Measurements from ENCODE around the gene CCDC141. TPM values are rescaled to one million over a fixed set of nuclear protein-coding genes. Genes with fewer than 3 reads are reported as not detected.

CCDC141 gene
- total RNA-seq, 4 donors from 2014 or later = 1.7 to 7.7 (median 3.9) TPM

GRCh38 chr2:178844269-178844668 lies 205.7 kb downstream of the CCDC141 start:
- Histone ChIP-seq H3K9me3 (no peaks in the 10 kb centered on the region), H3K4me3 (no peak overlapping the region), H3K27me3 (no peaks in the 10 kb centered on the region), H3K27ac (no peak overlapping the region), H3K4me1 (peaks cover 0 to 8% (median 0%) of the 10 kb centered on the region in 4 donors), H3K36me3 (no peaks in the 10 kb centered on the region)
- WGBS, 2 donors = 82 to 84% methylated on average over 4 of the region's 4 CpGs
- TF ChIP-seq POLR2A (IDR thresholded peaks at IDR 0.05) (no peak), CTCF (IDR thresholded peaks at IDR 0.05) (no peak), EP300 (IDR thresholded peaks at IDR 0.05) (no peak)
- no peak for DNase-seq (ENCODE audit: low spot score in 2 of 2)

- 95 to 97% methylated on average over 1 of the region's 1 CpG for WGBS, 2 donors
- Histone ChIP-seq H3K4me3 (no peak overlapping the region), H3K27ac (no peak overlapping the region), H3K27me3 (no peaks in the 10 kb centered on the region), H3K4me1 (peaks cover 0 to 8% (median 0%) of the 10 kb centered on the region in 4 donors), H3K36me3 (no peaks in the 10 kb centered on the region), H3K9me3 (no peaks in the 10 kb centered on the region)
- TF ChIP-seq POLR2A (IDR thresholded peaks at IDR 0.05) = no peak
- TF ChIP-seq EP300 (IDR thresholded peaks at IDR 0.05) = no peak
- TF ChIP-seq CTCF (IDR thresholded peaks at IDR 0.05) = no peak
- no peak for DNase-seq (ENCODE audit: low spot score in 2 of 2)
Measured at GRCh38 chr2:178843697-178844096, 206.2 kb downstream of the CCDC141 start.

- 54 to 60% methylated on average over 3 to 4 of the region's 4 CpGs for WGBS, 2 donors
- Histone ChIP-seq H3K4me3 (no peak overlapping the region), H3K27me3 (no peaks in the 10 kb centered on the region), H3K27ac (no peak overlapping the region), H3K9me3 (no peaks in the 10 kb centered on the region), H3K4me1 (no peaks in the 10 kb centered on the region), H3K36me3 (no peaks in the 10 kb centered on the region)
- no peak for DNase-seq (ENCODE audit: low spot score in 2 of 2)
- TF ChIP-seq EP300 (IDR thresholded peaks at IDR 0.05) (no peak), CTCF (IDR thresholded peaks at IDR 0.05) (no peak), POLR2A (IDR thresholded peaks at IDR 0.05) (no peak)
Measured at GRCh38 chr2:178836807-178837206, 213.1 kb downstream of the CCDC141 start.

GRCh38 chr2:178834086-178834485 lies 215.9 kb downstream of the CCDC141 start:
- no peak for DNase-seq (ENCODE audit: low spot score in 2 of 2)

GRCh38 chr2:178833382-178833781 lies 216.6 kb downstream of the CCDC141 start:
- TF ChIP-seq EP300 (IDR thresholded peaks at IDR 0.05) (no peak), CTCF (IDR thresholded peaks at IDR 0.05) (no peak)
- Histone ChIP-seq H3K27me3 (no peaks in the 10 kb centered on the region), H3K4me1 (peaks cover 0 to 12% (median 0%) of the 10 kb centered on the region in 4 donors), H3K9me3 (no peaks in the 10 kb centered on the region), H3K27ac (no peak overlapping the region), H3K4me3 (no peak overlapping the region), H3K36me3 (no peaks in the 10 kb centered on the region)
- 88 to 91% methylated on average over 5 of the region's 5 CpGs for WGBS, 2 donors
- no peak for DNase-seq (ENCODE audit: low spot score in 2 of 2)

More at GRCh38 chr2:178834086-178834485, 215.9 kb downstream of the CCDC141 start:
- Histone ChIP-seq H3K9me3 (no peaks in the 10 kb centered on the region), H3K36me3 (no peaks in the 10 kb centered on the region), H3K4me1 (peaks cover 0 to 5% (median 0%) of the 10 kb centered on the region in 4 donors), H3K27ac (no peak overlapping the region), H3K4me3 (no peak overlapping the region), H3K27me3 (no peaks in the 10 kb centered on the region)
- WGBS, 2 donors = 91 to 96% methylated on average over 9 of the region's 9 CpGs
- no peak for TF ChIP-seq EP300 (IDR thresholded peaks at IDR 0.05)
- no peak for TF ChIP-seq POLR2A (IDR thresholded peaks at IDR 0.05)
- TF ChIP-seq CTCF (IDR thresholded peaks at IDR 0.05) = no peak
